HuH-7.5 (cell line): ENCODE results near the gene CCDC141.

ENCODE experiments used
- DNase-seq: peaks from one replicate; pipeline ENCODE4 v3.0.0; 2011; ENCODE audit warnings: low spot score

Gene CCDC141

GRCh38 chr2:178910005-178910404 lies 139.9 kb downstream of the CCDC141 start:
- no peak for DNase-seq

GRCh38 chr2:178909507-178909906 lies 140.4 kb downstream of the CCDC141 start:
- DNase-seq: no peak

DNA sequence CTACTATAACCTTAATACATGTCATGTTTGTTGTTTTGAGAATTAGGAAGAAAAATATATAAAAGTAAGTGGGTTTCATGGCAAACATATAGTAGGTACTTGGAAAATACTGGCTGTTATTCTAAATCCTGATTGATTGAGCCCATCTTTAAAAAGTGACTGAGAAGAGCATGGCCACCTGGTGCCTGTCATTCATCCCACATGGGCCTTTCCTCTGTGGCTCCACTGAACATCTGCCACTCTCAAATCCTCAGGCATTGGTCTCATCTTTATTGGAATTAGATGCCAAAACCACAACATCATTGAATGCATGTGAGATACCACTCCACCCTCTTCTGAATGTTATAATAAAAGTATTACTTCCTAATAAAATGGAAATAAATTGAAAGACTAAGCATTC lies 141.1 kb downstream of the CCDC141 start:
- DNase-seq: no peak

GRCh38 chr2:178905261-178905660 lies 144.7 kb downstream of the CCDC141 start:
- DNase-seq: no peak

DNA sequence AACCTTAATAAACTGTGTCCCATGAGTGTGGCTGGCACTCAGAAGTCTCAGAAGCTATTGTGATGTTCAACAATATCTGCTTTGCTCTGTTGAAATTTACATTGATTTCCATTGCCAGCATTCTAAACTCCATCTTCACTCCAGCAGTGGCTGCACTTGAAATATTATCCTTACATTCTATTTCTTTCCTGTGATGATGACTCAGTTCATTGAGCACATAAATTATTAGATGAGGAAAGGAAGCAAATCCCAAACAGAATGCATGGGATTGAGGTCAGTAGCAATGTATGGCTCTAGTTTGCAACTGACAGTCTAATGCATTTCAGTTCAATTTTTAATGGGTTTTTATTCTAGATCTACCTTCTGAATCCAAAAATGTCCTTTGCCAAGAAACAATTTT lies 150.3 kb downstream of the CCDC141 start:
- DNase-seq: no peak

- DNase-seq: no peak
Observed at GRCh38 chr2:178895872-178896271, 154.1 kb downstream of the CCDC141 start.

- DNase-seq: no peak
Observed at GRCh38 chr2:178895171-178895570, 154.8 kb downstream of the CCDC141 start.

DNA sequence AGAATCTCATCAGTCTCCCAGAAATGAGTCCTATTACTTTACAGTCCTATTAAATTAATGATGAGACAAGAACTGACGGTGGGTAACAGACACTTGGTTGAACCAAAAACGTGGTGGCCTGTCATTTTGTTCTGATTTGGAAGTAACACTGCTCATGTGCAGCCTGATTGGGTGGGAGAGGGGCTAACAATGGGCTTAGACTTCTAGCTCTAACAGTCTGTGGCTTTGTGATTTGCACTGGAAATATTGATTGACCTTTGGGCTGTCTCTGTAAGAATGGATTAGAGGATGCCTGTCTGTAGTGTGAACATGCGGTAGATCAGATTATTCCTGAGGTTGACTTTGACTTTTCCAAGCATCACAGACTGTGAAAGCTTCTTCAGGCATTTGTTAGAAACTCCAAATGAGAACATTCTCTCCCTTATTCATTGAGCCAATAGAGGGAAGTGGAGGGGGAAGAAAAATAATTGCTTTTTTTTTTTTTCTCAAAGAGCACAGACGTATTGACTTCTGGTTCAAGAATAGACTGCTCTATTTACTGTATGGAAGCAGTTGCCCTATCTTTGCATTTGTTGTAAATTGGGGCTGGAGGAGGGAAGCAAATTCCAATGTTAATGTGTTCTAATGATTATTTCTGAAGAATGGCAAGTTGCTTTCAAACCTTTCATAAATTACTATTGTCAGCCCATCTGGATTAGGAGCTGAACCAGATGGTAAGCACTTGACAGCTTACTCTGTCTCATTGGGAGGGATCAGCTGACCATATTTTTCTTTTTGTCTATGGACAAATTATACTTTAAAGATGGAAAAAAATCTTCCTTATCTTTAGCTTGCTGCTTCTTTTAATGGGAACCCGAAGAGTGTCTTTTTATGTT lies 156.9 kb downstream of the CCDC141 start:
- no peak for DNase-seq

- DNase-seq: no peak
Observed at GRCh38 chr2:178891959-178892485, 157.9 kb downstream of the CCDC141 start.

DNA sequence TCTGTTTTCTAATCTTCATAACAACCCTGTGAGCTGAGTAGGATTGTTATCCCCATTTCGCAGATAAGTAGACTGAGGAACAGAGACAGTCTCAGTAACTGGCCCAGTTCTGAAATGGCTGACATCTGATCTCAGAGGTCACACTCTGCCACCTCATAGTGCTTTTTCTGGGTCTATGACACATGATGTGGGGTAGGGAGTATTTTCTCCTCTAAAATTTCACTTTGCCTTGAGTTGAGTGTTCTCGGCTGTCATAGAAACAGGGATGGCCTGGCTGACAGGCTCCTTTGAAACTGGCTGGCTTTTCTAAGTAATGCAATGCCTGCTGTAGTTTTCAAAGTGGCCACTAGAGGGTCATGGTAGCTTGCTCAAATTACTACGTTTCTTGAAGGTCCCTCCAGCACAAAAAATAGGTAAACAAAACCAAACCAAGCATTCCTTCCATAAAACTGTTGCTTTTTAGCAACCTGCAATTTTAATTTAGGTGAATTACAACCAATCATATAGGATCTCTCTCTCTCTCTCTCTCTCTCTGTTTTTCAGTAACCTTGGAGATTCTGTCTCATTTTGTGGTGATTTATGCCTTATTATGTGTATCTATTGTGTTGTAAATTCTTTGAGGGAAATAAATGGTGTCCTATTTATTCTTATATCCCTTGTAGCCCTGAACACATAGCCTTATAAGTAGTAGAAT lies 158.5 kb downstream of the CCDC141 start:
- DNase-seq: no peak

DNA sequence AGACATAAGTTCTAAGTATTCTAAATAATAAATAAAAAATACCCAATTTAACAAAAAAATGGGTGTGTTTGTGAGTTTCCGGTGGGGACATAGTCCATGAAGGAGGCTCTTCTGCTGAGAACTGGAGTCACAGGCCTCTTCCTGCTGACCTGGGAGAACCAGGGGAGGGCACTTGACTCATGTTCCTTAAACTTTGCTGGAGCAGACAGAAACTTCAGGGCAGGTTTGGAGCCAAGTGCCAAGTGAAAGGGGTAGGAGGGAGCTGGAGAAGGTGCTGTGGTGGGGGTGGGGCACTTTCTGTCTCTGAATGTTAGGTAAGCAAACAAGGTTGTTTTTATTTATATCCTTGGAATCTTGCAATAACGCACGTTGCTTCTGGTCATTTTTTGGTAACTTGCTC lies 163.9 kb downstream of the CCDC141 start:
- DNase-seq: no peak

- no peak for DNase-seq
Observed at GRCh38 chr2:178884440-178884839, 165.5 kb downstream of the CCDC141 start.

DNA sequence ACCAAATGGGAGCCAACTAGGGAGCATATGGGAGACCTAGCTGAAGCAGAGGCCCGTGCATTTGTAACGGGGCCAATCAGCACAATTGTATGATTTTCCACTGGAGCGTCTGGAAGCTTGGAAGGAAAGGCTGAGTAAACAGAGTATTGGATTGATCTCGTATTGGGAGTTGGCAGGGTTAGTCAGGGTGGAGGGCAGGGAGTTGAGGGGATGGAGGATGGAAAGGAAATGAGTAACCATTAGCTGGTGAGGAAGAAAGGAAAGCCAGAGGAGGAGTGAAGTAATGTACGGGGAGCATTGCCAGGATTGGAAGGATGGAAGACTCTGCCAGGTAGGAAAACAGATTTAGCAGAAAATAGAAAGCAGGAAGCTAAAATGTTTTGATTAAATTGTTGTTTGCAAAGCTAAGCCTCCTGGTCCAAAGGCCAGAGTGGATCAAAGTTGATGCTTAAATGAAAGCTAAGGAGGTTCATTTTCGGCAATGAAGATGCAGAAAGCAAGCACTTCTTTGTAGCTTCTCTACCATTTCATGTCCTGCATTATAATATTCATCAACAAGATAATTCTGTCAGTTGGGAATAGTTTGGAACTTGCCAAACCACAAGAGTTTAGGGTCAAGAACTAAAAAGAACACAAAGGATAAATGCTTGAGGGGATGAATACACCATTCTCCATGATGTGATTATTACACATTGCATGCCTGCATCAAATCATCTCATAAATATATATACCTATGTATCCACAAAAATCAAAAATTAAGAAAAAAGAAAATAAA lies 167.1 kb downstream of the CCDC141 start:
- DNase-seq: no peak

- no peak for DNase-seq
Observed at GRCh38 chr2:178881075-178881474, 168.9 kb downstream of the CCDC141 start.

- no peak for DNase-seq
Observed at GRCh38 chr2:178880257-178880656, 169.7 kb downstream of the CCDC141 start.

DNA sequence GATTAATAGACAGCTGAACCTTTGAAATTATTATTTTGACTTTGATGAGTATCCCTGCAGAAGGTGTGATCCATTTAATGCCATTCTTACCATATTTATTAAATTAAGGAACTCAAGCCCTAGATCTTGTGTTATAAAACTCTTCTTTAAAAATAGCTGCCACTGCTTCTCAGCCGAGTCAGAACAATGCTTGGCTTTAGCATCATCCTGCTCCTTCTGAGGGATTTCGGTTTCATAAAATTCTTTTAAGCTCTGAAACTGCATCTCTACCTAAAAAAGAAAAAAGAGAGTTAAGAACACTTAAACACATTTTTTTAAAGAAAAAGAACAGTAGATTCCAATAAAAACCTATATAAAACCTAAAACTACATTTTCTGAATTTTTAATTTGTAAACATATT lies 172.1 kb downstream of the CCDC141 start:
- DNase-seq: no peak

DNA sequence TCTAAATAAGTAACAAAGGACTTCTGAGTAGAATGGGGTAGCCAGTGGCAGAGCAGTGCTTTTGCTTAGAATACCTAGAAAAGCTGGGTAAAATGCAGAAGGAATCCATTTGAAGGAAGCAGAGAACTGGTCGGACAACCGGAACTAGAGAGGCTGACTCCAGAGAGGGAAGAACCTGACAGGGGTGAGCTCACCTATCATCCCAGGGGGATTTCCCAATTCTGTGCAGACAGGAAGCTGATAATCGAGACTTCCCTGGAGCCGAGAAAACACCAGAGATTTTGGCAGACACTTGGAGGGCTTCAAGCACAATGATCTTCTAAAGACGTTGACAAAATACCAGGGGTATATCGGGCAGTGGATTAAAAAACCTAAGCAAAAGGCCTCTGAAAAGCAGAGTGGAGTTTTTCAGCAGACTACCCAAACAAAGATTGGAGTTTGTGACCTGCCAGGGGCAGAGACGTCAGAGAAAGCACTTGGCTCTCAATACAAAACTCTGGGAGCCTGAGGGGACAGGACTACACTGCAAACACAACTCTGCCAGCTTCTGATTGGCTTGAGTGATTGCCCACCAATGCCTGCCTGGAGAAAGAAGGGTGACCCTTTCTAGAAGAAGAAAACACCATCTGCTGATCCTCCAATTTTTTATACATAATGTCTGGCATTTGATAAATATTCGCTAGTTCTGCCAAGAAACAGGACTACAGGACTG lies 175.3 kb downstream of the CCDC141 start:
- DNase-seq: no peak

- DNase-seq: no peak
Observed at GRCh38 chr2:178873912-178874311, 176.0 kb downstream of the CCDC141 start.

- DNase-seq: no peak
Observed at GRCh38 chr2:178871536-178871935, 178.4 kb downstream of the CCDC141 start.

DNA sequence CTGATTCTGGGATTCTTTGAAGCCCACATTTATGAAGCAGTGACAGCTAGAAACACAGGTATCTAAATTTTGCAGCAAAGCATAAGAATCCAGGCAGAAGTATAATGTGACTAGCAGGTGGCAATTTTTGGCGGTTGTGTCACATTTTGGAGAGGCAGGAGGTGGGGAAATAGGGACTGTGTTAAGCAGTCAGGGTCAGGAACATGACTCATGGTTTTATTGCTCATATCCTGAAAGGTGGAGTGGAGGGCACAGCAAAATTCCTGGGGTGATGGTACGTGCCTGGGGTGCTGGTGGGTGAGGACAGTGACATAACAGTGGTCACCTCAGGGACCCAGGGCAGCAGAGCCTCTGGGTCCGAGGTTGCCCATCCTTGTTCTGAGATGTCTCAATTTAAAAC lies 179.2 kb downstream of the CCDC141 start:
- DNase-seq: no peak

GRCh38 chr2:178865999-178866398 lies 183.9 kb downstream of the CCDC141 start:
- no peak for DNase-seq
